ENCODE results near the gene RNF217.

Gene RNF217

DNA sequence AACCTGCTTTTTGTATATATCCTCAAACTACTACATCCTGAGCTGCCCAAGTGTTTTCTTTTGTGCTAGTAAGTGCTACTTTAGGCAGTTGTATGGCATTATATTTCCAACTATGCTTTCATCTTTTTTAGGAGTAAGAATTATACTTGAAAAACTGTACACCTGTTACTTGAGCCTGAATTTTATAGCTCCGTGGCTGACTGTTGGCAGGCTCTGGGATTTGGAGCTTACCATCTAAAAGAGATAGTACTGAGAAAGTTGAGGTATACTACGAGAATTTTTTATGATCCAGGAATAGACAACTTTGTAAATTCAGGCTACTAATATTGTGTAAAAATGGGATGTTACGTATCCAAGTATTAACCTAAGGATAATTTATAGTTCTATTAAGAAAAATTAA, 32.4 kb downstream of the RNF217 start:
- Mint-ChIP-seq H3K9me3 (no peaks in the 10 kb centered on the region), H3K4me3 (no peak overlapping the region)
- no peak for ATAC-seq

DNA sequence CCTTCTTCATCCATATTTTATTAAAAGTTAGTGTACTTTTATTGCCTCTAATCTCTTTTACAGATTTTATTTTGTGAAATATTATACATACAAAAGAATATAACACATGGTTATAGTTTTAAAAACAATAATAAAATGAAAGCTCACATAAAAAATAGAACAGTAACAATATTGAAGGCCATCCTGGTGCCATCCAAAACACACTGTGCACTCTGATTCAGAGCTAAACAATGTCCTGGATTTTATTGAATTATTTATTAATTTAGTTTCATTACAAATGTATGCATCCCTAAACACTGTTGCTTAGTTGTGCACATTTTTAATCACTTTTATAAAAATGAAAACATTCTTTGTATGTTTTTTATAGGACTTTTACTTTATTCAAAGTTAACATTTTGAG, 32.9 kb downstream of the RNF217 start:
- Mint-ChIP-seq H3K27me3 (peaks cover 9% of the 10 kb centered on the region), H3K4me1 (no peaks in the 10 kb centered on the region), H3K27ac (no peak overlapping the region), H3K9me3 (no peaks in the 10 kb centered on the region), H3K4me3 (no peak overlapping the region)
- ATAC-seq (no peak), DNase-seq (no peak)

More for the DNA sequence above, 32.4 kb downstream of the RNF217 start:
- no peak for DNase-seq
- Mint-ChIP-seq H3K27ac (no peak overlapping the region), H3K27me3 (peaks cover 9% of the 10 kb centered on the region), H3K4me1 (no peaks in the 10 kb centered on the region)

DNA sequence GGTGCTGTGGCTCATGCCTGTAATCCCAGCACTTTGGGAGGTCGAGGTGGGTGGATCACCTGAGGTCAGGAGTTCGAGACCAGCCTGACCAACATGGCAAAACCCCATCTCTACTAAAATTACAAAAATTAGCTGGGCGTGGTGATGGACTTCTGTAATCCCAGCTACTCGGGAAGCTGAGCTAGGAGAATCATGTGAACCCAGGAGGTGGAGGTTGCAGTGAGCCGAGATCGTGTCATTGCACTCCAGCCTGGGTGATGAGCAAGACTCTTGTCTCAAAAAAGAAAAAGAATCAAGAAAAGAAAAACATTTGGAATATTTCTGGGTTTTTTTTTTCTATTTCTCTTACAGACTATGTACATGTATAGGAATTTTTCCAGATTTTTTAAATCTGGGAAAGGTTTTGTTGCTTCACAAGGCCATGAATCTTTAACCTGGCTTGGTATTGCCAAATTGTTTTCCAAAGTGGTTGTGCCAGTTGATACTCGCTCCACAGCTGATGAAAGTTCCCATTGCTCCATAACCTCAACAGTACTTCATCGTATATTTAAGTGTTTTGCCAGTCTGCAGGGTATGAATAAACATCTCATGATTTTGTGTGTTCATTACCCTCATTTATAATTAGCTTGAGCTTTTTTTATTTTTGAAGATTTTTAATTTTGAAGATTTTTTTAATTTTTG, 33.5 kb downstream of the RNF217 start:
- Mint-ChIP-seq H3K4me3 (no peak overlapping the region), H3K27me3 (peaks cover 9% of the 10 kb centered on the region), H3K9me3 (no peaks in the 10 kb centered on the region), H3K4me1 (no peaks in the 10 kb centered on the region), H3K27ac (no peak overlapping the region)
- ATAC-seq (no peak), DNase-seq (no peak)

DNA sequence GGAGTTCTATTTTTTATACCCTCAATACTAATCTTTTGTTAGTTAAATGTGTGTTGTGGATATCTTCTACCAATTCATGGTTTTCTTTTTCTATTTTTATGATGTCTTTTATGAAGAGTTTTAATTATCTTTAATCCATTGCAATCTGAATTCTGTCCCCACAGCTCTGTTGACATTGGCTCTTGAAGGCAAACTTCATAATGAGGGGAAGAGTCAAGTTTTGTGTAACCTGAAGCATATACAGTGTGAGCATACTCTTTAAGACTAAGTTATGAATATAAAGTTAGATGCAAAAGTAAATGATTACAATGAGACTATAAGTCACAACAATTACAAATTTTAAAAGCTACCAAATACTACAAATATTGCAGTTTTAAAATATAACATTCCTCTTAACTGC, 34.2 kb downstream of the RNF217 start:
- DNase-seq = no peak
- no peak for ATAC-seq
- no peaks in the 10 kb centered on the region for H3K9me3 Mint-ChIP-seq
- H3K27ac Mint-ChIP-seq = no peak overlapping the region
- no peaks in the 10 kb centered on the region for H3K4me1 Mint-ChIP-seq
- H3K4me3 Mint-ChIP-seq = no peak overlapping the region
- H3K27me3 Mint-ChIP-seq = peaks cover 9% of the 10 kb centered on the region

DNA sequence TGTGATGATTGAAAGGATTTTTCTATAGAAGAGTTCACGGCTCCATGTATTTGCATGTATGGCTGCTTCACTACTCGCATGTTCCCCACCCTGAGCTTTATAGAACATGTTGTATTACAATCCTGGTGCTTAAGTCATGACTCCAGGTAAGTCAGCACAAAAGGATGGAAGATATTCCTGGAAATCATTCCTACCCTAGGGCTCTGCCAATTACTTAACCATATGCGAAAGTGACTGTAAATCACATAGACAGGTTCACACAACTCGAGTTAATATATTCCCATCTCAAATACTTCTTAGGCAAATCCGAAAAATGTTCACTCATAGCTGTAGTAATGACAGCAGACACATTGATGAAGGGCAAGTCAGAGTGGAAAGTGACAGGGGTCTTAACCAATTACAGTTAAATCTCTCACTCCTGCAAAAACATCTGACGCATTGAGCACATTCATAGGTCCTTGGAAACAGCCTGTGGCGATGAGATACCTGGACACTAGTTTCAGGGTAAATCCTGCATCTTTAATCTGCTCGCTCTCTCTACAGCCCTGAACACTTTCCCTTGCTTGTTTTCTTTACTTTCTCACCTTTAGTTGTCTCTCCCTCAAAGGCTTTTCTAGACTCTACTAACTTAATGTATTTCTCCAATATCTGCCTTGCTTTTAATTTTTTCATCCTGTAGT, 35.1 kb downstream of the RNF217 start:
- no peaks in the 10 kb centered on the region for H3K4me1 Mint-ChIP-seq
- no peak overlapping the region for H3K4me3 Mint-ChIP-seq
- no peaks in the 10 kb centered on the region for H3K9me3 Mint-ChIP-seq
- H3K27ac Mint-ChIP-seq = no peak overlapping the region
- DNase-seq = no peak
- H3K27me3 Mint-ChIP-seq = peaks cover 9% of the 10 kb centered on the region
- ATAC-seq = no peak

DNA sequence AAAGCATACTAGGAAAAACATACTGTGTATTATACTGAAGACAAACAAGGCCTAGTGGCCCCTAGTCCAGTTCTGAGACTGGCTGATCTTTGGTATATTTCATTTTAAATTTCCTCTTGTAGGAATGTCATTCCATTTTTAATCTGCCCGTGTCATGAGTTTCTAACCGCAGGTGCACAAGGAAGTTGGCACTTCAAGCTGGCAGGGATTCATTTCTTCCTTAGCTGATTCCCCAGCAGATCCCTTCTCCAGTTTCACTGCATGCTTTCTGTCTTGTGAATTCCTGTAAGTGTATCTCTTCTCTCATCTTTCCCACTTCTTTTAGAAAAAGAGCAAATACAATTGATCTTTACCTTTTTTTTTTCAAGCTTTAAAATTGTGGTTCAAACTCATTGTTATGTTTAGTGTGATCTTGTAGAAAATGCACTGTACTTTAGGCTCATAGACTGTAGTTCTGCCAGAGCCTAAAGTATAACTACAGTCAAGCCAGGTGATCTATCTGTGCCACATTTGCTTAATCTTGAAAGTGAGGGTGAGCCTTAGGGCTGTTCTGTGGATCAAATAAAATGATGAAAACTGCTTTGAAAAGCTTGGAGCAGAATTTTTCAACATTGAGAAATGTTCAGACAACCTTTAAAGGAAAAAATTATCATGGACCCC, 37.0 kb downstream of the RNF217 start:
- DNase-seq (no peak), ATAC-seq (no peak)
- Mint-ChIP-seq H3K9me3 (no peaks in the 10 kb centered on the region), H3K27me3 (peaks cover 9% of the 10 kb centered on the region), H3K4me3 (no peak overlapping the region), H3K27ac (peak overlapping the region in 1 of 2 donors; percentile 60), H3K4me1 (no peaks in the 10 kb centered on the region)

DNA sequence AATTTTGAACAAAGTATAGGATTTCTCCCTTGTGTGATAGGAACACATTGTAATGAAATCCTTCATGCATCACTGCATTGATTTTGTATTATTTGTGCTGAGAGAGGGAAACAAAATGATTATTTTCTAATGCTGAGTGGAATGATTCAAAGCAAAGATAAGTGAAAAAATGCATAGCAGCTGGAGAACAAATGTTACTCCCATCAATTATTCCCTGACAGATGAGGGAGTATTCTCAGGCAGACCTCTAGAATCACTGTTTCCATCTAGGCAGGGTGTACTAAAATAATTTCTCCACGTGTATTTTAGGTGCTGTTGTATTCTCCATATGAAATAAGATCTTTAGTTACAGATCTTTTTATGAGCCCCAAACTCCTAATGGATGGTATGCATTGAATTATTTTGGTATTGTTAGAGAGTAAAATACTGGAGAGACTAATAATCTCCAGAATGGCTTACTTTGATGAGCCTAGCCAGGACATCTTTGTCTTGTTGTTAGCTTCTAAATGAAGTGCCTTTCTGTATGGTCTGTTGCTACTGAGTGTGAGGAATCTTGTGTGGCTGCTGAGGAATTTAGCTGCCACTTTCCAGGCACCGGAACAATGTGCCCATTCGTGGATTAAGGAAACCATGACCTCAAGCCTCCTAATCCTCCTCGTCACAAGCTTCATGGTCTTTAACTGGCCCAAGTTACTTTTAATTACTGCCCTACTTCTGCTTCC, 39.6 kb downstream of the RNF217 start:
- H3K9me3 Mint-ChIP-seq = no peaks in the 10 kb centered on the region
- no peak overlapping the region for H3K4me3 Mint-ChIP-seq
- H3K27me3 Mint-ChIP-seq = peaks cover 9% of the 10 kb centered on the region
- ATAC-seq (no peak), DNase-seq (no peak)
- H3K4me1 Mint-ChIP-seq = no peaks in the 10 kb centered on the region
- H3K27ac Mint-ChIP-seq = no peak overlapping the region

DNA sequence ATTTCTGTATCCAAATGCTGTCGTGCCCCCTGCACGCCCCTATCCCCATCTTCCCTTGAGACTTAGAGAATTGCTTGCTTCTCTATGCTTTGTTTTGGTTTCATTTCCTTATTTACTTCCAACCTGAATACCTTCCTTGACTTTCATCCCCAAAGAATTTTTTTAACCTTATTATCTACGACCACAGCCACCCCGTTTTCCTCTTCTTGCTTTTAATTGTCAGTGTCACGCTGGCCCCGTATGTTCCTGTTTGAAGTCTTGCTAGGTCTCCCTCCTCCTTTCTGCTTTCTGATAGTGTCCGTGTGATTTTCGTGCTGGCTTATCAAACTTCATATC, 40.1 kb downstream of the RNF217 start:
- ATAC-seq (no peak), DNase-seq (no peak)
- no peak overlapping the region for H3K4me3 Mint-ChIP-seq
- H3K4me1 Mint-ChIP-seq = no peaks in the 10 kb centered on the region
- H3K27me3 Mint-ChIP-seq = peaks cover 9% of the 10 kb centered on the region
- no peak overlapping the region for H3K27ac Mint-ChIP-seq
- H3K9me3 Mint-ChIP-seq = no peaks in the 10 kb centered on the region

DNA sequence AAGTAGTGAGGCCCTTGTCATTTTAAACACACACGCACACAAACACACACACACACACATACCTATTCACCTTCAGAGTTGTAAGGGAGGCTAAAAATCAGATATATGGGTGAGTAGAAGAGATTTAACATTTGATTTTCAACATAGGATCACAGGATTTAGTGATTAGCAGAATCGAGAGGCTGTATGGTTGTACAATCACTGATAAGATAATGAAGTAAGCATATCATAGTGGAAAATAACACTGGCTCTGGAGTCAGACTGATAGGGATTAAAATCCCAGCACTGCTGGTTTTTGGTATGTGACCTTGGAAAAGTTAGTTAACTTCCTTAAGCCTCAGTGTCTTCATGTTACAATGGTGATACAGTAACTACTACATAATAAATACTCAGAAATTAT, 40.8 kb downstream of the RNF217 start:
- DNase-seq = no peak
- H3K9me3 Mint-ChIP-seq = no peaks in the 10 kb centered on the region
- no peak overlapping the region for H3K4me3 Mint-ChIP-seq

DNA sequence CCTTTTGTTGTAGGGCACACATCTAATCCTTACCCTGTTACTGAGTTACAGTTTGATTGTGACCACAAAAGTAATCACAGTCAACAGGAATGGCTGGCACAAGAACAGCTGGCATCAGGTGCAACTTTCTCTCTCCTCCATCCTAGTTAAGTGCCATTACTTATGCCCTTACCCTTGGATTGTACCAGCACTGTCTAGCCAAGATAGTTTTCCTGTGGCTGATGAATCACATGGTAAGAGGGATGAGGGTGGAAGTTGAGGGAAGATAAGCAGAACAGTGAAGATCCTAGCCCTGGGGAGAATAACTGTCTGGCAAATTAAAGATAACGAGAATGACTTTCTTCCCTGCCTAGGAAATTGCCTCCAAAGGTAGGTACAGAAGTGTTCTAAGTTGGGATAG, 42.0 kb downstream of the RNF217 start:
- no peaks in the 10 kb centered on the region for H3K9me3 Mint-ChIP-seq
- H3K4me3 Mint-ChIP-seq = no peak overlapping the region
- peaks cover 3% of the 10 kb centered on the region for H3K27me3 Mint-ChIP-seq
- peak overlapping the region in 1 of 2 donors; percentile 76 for H3K27ac Mint-ChIP-seq
- H3K4me1 Mint-ChIP-seq = no peaks in the 10 kb centered on the region
- DNase-seq = no peak
- ATAC-seq = no peak

More for the DNA sequence above, 40.8 kb downstream of the RNF217 start:
- ATAC-seq = no peak
- H3K27ac Mint-ChIP-seq = no peak overlapping the region
- no peaks in the 10 kb centered on the region for H3K4me1 Mint-ChIP-seq
- peaks cover 4% of the 10 kb centered on the region for H3K27me3 Mint-ChIP-seq

DNA sequence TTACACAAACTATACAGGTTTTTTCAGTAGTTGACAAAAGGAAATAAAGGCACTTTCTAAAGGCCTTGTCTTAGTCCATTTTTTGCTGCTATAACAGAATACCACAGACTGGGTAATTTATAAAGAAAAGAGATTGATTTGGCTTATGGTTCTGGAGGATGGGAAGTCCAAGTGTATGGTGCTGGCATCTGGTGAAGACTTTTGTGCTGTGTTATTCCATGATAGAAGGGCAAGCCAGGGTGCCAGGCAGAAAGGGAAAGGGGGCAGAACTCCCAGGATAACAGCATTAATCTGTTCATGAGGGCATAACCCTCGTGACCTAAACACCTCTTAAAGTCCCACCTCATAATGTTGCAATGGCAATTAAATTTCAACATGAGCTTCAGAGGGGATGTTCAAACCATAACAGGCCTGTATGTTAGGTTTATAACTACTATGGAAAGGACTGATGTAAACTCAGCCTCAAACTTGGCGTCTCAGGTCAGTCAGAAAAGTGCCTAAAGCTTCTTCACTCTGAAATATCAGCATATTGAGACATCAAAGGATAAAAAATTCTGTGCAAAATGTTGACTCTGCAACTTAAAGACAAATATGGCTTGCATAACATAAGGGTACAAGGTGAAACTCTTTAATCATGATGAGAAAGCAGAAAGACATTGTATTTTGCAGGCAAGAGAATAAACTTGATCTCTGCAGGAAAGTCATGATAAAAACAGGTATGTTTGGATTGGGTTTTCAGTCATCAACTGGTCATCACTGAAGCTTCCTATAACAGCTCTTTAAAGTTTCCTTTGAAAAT, 42.8 kb downstream of the RNF217 start:
- no peak for DNase-seq
- Mint-ChIP-seq H3K27ac (no peak overlapping the region), H3K4me3 (no peak overlapping the region), H3K27me3 (peaks cover 11% of the 10 kb centered on the region), H3K4me1 (no peaks in the 10 kb centered on the region), H3K9me3 (no peaks in the 10 kb centered on the region)
- ATAC-seq = no peak

DNA sequence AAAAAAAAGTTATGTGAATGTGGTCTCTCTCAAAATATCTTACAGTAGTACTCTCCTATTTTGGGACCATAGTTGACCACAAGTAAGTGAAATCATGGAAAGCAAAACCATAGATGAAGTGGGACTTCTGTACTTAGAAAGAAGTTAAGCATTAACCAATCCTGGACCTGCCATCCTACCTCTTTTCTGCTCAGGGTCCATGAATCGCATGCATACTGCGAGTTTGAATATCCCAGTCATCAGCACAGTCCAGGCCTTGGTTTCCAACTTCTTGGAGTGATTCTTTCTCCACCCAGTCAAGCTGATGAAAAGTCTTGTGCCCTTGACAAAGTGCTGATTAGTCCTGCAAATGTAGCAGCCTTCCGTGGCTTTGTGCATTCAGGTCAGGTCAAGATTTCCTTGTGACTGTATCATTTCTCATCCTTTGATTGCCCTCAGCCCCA, 46.0 kb downstream of the RNF217 start:
- DNase-seq = no peak
- no peak for ATAC-seq
- Mint-ChIP-seq H3K4me3 (no peak overlapping the region), H3K27ac (no peak overlapping the region), H3K27me3 (peaks cover 20% of the 10 kb centered on the region), H3K9me3 (no peaks in the 10 kb centered on the region), H3K4me1 (peaks cover 5% of the 10 kb centered on the region)

DNA sequence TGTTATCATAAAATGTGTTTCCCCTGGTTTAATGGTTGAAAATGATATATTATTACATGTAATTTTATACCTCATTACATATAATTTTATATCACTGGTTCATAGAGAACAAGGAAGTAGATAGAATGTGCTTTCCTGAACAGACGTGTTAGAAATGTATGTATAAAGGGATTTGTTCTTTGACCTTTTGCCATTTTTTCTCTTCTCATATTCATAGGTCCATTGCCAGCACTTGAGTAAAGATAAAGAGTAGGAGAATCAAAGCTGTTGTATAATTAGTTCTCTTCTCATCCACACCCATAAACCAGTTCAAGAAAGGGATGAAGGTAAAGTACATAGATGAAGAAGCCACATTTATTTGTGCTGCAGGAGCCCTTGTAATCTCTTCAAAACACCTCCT, 46.7 kb downstream of the RNF217 start:
- H3K27ac Mint-ChIP-seq = no peak overlapping the region
- no peak for ATAC-seq
- H3K4me3 Mint-ChIP-seq = no peak overlapping the region
- H3K4me1 Mint-ChIP-seq = peaks cover 12% of the 10 kb centered on the region
- H3K27me3 Mint-ChIP-seq = peaks cover 20% of the 10 kb centered on the region
- H3K9me3 Mint-ChIP-seq = no peaks in the 10 kb centered on the region
- no peak for DNase-seq

DNA sequence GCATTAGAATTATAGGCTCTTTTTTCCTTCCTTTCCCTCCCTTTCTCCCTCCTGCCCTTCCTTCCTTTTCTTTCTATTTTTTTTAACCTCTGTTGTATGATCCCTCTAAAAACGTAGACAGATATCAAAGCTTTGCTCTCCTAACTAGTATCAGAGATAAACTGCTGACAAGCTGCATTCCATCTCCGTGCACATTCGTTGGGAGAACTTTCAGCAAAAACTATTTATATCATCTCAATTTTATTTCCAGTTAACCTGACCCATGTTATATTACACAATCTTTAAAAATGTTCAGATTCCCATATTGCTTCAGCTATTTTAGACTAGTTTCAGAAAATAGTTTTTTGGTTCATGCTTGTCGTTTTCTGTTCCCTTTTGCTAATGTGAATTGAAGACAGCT, 47.3 kb downstream of the RNF217 start:
- no peak overlapping the region for H3K4me3 Mint-ChIP-seq
- H3K27me3 Mint-ChIP-seq = peaks cover 20% of the 10 kb centered on the region
- no peak for DNase-seq
- H3K27ac Mint-ChIP-seq = no peak overlapping the region
- no peaks in the 10 kb centered on the region for H3K9me3 Mint-ChIP-seq
- peaks cover 15% of the 10 kb centered on the region for H3K4me1 Mint-ChIP-seq
- no peak for ATAC-seq

DNA sequence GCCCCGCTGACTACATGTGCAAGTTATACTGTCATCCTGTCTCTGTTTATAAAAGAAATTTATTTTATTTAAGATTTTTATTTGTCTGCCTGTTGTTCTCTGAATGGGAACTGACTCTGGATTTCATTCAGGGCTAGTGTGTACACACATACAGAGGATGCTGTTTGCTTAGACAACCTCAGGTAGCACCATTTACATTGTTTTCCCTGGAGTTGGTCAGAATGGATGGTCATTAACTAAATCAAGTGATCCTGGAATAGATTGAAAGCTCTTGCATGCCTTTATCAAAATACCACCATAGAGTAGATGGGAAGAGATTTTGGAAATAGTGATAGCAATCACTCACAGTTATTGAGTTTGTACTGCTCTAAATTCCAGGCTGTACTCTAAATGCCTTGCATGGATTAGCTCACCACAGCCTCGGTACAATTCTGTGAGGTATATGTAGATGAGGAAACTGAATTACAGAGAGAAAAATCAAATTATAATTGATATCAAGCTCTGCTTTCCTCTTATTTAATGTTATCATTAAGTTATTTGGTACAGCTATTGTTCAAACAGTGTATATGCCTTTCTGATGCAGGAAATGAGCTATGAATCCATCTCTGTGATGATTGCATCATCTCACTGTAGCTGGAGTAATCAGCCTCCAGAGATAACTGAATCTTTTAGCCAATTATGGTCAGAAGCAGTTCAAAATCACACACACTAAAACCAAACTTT, 51.9 kb downstream of the RNF217 start:
- peak overlapping the region; percentile 83 to 86 for H3K27ac Mint-ChIP-seq
- no peak overlapping the region for H3K4me3 Mint-ChIP-seq
- peaks cover 15% of the 10 kb centered on the region for H3K4me1 Mint-ChIP-seq
- H3K27me3 Mint-ChIP-seq = peaks cover 18% of the 10 kb centered on the region
- ATAC-seq (peak; percentile 60), DNase-seq (no peak)
- no peaks in the 10 kb centered on the region for H3K9me3 Mint-ChIP-seq
